ENCODE measurements around the gene KRTAP19-2.

Gene KRTAP19-2

DNA sequence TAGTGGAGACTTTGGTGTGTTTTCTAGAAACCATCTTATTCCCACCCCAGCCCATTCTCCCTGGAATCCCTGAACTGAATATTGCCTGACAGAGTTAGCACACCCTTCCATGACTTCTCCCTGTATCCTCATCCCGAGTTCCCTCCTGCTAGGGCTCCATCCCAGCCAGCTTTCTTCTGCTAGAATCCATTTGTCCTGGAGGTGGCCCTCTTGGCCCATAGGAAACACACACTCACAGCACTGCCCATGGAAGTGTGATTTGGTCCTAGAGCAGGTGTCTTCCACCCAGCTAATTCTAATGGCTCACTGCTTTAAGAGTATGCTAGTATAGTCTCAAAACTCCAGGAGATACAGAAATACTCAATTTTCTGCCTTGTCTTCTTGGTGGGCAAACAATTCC is 43.0 kb downstream of the KRTAP19-2 start:
- Histone ChIP-seq H3K27ac (ENCODE audit: low read length) (no peak overlapping the region), H4K20me1 (ENCODE audit: insufficient read depth, low read length) (no peaks in the 10 kb centered on the region), H3K4me1 (ENCODE audit: low read length) (no peaks in the 10 kb centered on the region; the same call in 1 of the 2 replicates), H3K27me3 (ENCODE audit: low read depth, low read length) (no peaks in the 10 kb centered on the region), H3K4me2 (ENCODE audit: low read length) (no peak overlapping the region), H3K9me3 (ENCODE audit: insufficient read depth, low read length) (no peaks in the 10 kb centered on the region), H3K79me2 (ENCODE audit: low read length) (no peaks in the 10 kb centered on the region), H2AFZ (ENCODE audit: low read depth, low read length) (no peak overlapping the region), H3K36me3 (replicated peaks; ENCODE audit: low read depth, low read length) (no peaks in the 10 kb centered on the region), H3K4me3 (ENCODE audit: low read length) (no peak overlapping the region), H3K9ac (ENCODE audit: low read length) (no peak overlapping the region)
- TF ChIP-seq CTCF (IDR thresholded peaks at IDR 0.05; ENCODE audit: low read depth, low read length) (no peak), EZH2phosphoT487 (IDR thresholded peaks at IDR 0.05; ENCODE audit: low read depth) (no peak)

- Histone ChIP-seq H3K27me3 (ENCODE audit: low read depth, low read length) (no peaks in the 10 kb centered on the region), H3K4me2 (ENCODE audit: low read length) (no peak overlapping the region), H4K20me1 (ENCODE audit: insufficient read depth, low read length) (no peaks in the 10 kb centered on the region), H3K4me1 (ENCODE audit: low read length) (no peaks in the 10 kb centered on the region; the same call in 1 of the 2 replicates), H3K27ac (ENCODE audit: low read length) (no peak overlapping the region), H3K36me3 (replicated peaks; ENCODE audit: low read depth, low read length) (no peaks in the 10 kb centered on the region), H3K79me2 (ENCODE audit: low read length) (no peaks in the 10 kb centered on the region), H3K9me3 (ENCODE audit: insufficient read depth, low read length) (no peaks in the 10 kb centered on the region), H2AFZ (ENCODE audit: low read depth, low read length) (no peak overlapping the region), H3K9ac (ENCODE audit: low read length) (no peak overlapping the region), H3K4me3 (ENCODE audit: low read length) (no peak overlapping the region)
- TF ChIP-seq EZH2phosphoT487 (IDR thresholded peaks at IDR 0.05; ENCODE audit: low read depth), result no peak
- no peak for TF ChIP-seq CTCF (IDR thresholded peaks at IDR 0.05; ENCODE audit: low read depth, low read length)
Observed at GRCh38 chr21:30443226-30443625, 44.0 kb downstream of the KRTAP19-2 start.

DNA sequence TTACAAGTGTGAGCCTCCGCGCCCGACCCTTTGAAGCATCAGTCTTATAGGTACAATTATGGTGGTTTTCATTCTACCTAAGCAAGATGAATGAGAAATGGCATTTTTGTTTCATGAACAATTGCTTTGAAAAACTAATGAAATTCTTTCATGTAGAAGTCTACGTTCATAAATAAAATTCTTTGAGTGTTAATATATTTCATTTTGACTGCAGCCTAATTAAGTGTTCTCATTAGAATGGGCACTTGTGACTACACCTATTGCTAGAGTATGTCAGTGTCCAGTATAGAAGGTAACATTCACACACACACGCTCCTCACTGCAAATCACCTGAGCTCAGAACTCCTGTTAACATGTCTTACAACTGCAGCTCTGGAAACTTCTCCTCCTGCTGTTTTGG is 47.3 kb downstream of the KRTAP19-2 start, which contains the start of gene KRTAP15-1:
TSS of gene KRTAP15-1 (plus strand) at position 301 of the 400 bp plus-strand sequence. CDS start at position 354, 53 bp downstream.
- no peaks in the 10 kb centered on the region for H3K27me3 ChIP-seq (ENCODE audit: low read depth, low read length)
- H3K9ac ChIP-seq (ENCODE audit: low read length), result no peak within 1 kb of the TSS
- no peak within 1 kb of the TSS for H2AFZ ChIP-seq (ENCODE audit: low read depth, low read length)
- H3K36me3 ChIP-seq (replicated peaks; ENCODE audit: low read depth, low read length), result no peaks in the 10 kb centered on the region
- H3K4me3 ChIP-seq (ENCODE audit: low read length), result no peak within 1 kb of the TSS
- TF ChIP-seq CTCF (IDR thresholded peaks at IDR 0.05; ENCODE audit: low read depth, low read length) (no peak), EZH2phosphoT487 (IDR thresholded peaks at IDR 0.05; ENCODE audit: low read depth) (no peak)
- no peaks in the 10 kb centered on the region for H3K4me1 ChIP-seq (ENCODE audit: low read length)
- H3K27ac ChIP-seq (ENCODE audit: low read length), result no peak within 1 kb of the TSS
- no peak within 1 kb of the TSS for H3K4me2 ChIP-seq (ENCODE audit: low read length)
- H3K9me3 ChIP-seq (ENCODE audit: insufficient read depth, low read length), result no peaks in the 10 kb centered on the region
- no peaks in the 10 kb centered on the region for H3K79me2 ChIP-seq (ENCODE audit: low read length)
- H4K20me1 ChIP-seq (ENCODE audit: insufficient read depth, low read length), result no peaks in the 10 kb centered on the region
